ENCODE data around the gene WARS2.

The WARS2 gene

DNA sequence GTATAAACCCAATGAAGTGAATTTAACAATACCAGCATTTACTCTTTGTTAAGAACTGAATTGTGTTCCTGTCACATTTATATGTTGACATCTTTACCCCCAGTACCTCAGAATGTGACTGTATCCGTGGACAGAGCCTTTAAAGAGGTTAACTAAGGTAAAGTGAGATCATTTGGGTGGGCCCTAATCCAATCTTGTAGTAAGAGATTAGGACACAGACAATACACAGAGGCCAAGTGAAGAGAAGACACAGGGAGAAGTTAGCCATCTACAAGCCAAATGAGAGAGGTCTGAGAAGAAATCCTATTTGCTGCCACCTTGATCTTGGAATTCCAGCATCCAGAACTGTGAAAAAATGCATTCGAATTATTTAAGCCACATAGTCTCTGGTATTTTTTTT, 22.9 kb upstream of the WARS2 start:
- no peak overlapping the region for H3K4me2 ChIP-seq (ENCODE audit: low read depth, low read length)

DNA sequence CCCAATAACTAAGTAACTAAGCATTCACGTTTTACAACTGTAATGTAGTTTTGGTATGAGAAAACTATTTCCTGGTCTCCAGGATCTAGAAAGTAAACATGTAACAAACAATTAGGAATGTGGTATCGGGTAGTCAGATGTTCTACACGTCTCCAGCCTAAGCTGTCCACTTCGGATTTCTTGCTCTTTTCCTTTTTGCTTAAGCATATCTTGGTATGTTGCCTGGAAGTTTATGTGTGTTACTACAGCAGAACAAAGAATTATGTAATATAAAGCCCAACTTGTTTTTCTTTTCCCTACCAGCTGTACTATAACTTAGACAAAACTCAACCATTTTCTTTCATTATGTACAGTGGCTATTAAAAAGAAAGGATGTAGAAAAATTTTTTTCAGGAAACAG, 20.4 kb upstream of the WARS2 start:
- Histone ChIP-seq H3K9ac (ENCODE audit: low read length) (no peak overlapping the region), H3K9me2 (replicated peaks; ENCODE audit: insufficient read depth, low read length) (no peaks in the 10 kb centered on the region), H3K9me3 (replicated peaks; ENCODE audit: insufficient read depth, low read length) (no peaks in the 10 kb centered on the region), H3K27ac (ENCODE audit: low read length) (no peak overlapping the region), H3K4me2 (ENCODE audit: low read depth, low read length) (no peak overlapping the region), H3K4me3 (ENCODE audit: low read length) (no peak overlapping the region), H3F3A (ENCODE audit: insufficient read depth, low read length) (no peaks in the 10 kb centered on the region), H2AFZ (ENCODE audit: low read length) (no peak overlapping the region), H3K36me3 (replicated peaks; ENCODE audit: insufficient read depth, low read length) (no peaks in the 10 kb centered on the region), H3K27me3 (replicated peaks; ENCODE audit: insufficient read depth, low read length) (no peaks in the 10 kb centered on the region), H4K20me1 (ENCODE audit: insufficient read depth, low read length) (no peaks in the 10 kb centered on the region), H3K4me1 (ENCODE audit: low read length) (no peaks in the 10 kb centered on the region), H3K79me2 (ENCODE audit: low read length) (no peaks in the 10 kb centered on the region)
- no peak for DNase-seq
- TF ChIP-seq, protein P1, sequence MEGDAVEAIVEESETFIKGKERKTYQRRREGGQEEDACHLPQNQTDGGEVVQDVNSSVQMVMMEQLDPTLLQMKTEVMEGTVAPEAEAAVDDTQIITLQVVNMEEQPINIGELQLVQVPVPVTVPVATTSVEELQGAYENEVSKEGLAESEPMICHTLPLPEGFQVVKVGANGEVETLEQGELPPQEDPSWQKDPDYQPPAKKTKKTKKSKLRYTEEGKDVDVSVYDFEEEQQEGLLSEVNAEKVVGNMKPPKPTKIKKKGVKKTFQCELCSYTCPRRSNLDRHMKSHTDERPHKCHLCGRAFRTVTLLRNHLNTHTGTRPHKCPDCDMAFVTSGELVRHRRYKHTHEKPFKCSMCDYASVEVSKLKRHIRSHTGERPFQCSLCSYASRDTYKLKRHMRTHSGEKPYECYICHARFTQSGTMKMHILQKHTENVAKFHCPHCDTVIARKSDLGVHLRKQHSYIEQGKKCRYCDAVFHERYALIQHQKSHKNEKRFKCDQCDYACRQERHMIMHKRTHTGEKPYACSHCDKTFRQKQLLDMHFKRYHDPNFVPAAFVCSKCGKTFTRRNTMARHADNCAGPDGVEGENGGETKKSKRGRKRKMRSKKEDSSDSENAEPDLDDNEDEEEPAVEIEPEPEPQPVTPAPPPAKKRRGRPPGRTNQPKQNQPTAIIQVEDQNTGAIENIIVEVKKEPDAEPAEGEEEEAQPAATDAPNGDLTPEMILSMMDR (IDR thresholded peaks at IDR 0.05; ENCODE audit: low read length), result no peak

More for the DNA sequence above, 22.9 kb upstream of the WARS2 start:
- Histone ChIP-seq H3K36me3 (replicated peaks; ENCODE audit: insufficient read depth, low read length) (no peaks in the 10 kb centered on the region), H3K4me1 (ENCODE audit: low read length) (no peaks in the 10 kb centered on the region), H3K79me2 (ENCODE audit: low read length) (no peaks in the 10 kb centered on the region), H3K9ac (ENCODE audit: low read length) (no peak overlapping the region), H3K4me3 (ENCODE audit: low read length) (no peak overlapping the region), H3K9me3 (replicated peaks; ENCODE audit: insufficient read depth, low read length) (no peaks in the 10 kb centered on the region), H3K9me2 (replicated peaks; ENCODE audit: insufficient read depth, low read length) (no peaks in the 10 kb centered on the region), H3K27ac (ENCODE audit: low read length) (no peak overlapping the region), H2AFZ (ENCODE audit: low read length) (no peak overlapping the region), H3K27me3 (replicated peaks; ENCODE audit: insufficient read depth, low read length) (no peaks in the 10 kb centered on the region), H4K20me1 (ENCODE audit: insufficient read depth, low read length) (no peaks in the 10 kb centered on the region), H3F3A (ENCODE audit: insufficient read depth, low read length) (no peaks in the 10 kb centered on the region)
- no peak for TF ChIP-seq EZH2phosphoT487 (IDR thresholded peaks at IDR 0.05; ENCODE audit: low read length)
- TF ChIP-seq, protein P1 (IDR thresholded peaks at IDR 0.05; ENCODE audit: low read length), result no peak
- no peak for TF ChIP-seq EZH2 (optimal IDR thresholded peaks at IDR 0.05; ENCODE audit: low read depth, low read length)
- DNase-seq, result no peak

DNA sequence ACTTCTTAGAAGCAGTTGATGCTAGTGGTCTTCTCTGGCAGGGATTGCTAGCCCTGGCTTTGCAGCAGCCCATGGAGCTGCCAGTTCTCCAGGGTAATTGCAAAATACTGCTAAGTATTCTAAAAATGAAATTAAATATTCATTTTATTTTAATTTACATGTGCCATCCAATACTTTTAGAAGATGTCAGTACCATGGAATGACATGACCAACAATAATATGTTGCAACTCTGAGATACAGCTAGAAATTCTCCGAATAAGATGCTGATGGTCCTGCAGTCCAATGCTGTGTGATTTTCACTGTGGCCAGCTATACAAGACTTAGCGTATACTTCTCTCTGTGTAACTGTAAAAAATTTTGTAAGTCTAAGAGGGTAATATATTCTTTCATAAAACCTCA, 20.0 kb upstream of the WARS2 start:
- no peak overlapping the region for H3K4me2 ChIP-seq (ENCODE audit: low read depth, low read length)
- no peaks in the 10 kb centered on the region for H3F3A ChIP-seq (ENCODE audit: insufficient read depth, low read length)
- no peak for DNase-seq
- TF ChIP-seq EZH2phosphoT487 (IDR thresholded peaks at IDR 0.05; ENCODE audit: low read length) (no peak), EZH2 (optimal IDR thresholded peaks at IDR 0.05; ENCODE audit: low read depth, low read length) (no peak)
- TF ChIP-seq, protein P1 (IDR thresholded peaks at IDR 0.05; ENCODE audit: low read length), result no peak
- no peaks in the 10 kb centered on the region for H3K9me3 ChIP-seq (replicated peaks; ENCODE audit: insufficient read depth, low read length)
- no peaks in the 10 kb centered on the region for H3K9me2 ChIP-seq (replicated peaks; ENCODE audit: insufficient read depth, low read length)
- H3K9ac ChIP-seq (ENCODE audit: low read length), result no peak overlapping the region
- no peaks in the 10 kb centered on the region for H4K20me1 ChIP-seq (ENCODE audit: insufficient read depth, low read length)
- no peak overlapping the region for H3K27ac ChIP-seq (ENCODE audit: low read length)
- no peaks in the 10 kb centered on the region for H3K4me1 ChIP-seq (ENCODE audit: low read length)
- no peaks in the 10 kb centered on the region for H3K36me3 ChIP-seq (replicated peaks; ENCODE audit: insufficient read depth, low read length)
- H3K4me3 ChIP-seq (ENCODE audit: low read length), result no peak overlapping the region
- H3K27me3 ChIP-seq (replicated peaks; ENCODE audit: insufficient read depth, low read length), result no peaks in the 10 kb centered on the region
- no peak overlapping the region for H2AFZ ChIP-seq (ENCODE audit: low read length)
- H3K79me2 ChIP-seq (ENCODE audit: low read length), result no peaks in the 10 kb centered on the region
